HEK293 (cell line): ENCODE measurements around the gene NRIP2.

Source experiments
- CTCF ChIP-seq: fragments of 450-650 bp; formaldehyde crosslinking; IDR thresholded peaks from 2 replicates; pipeline ENCODE4 v1.5.1; 2016; ENCODE audit warnings: missing biosample characterization, missing genetic modification characterization
- ZFP3 ChIP-seq: fragments of 450-650 bp; formaldehyde crosslinking; IDR thresholded peaks from 2 replicates; pipeline ENCODE4 v1.5.1; 2016; ENCODE audit warnings: low read depth, missing biosample characterization, missing genetic modification characterization
- ZFP37 ChIP-seq: fragments of 450-650 bp; formaldehyde crosslinking; IDR thresholded peaks from 2 replicates; pipeline ENCODE4 v1.5.1; 2016; ENCODE audit warnings: missing biosample characterization, missing genetic modification characterization
- ZNF202 ChIP-seq: fragments of 450-650 bp; formaldehyde crosslinking; IDR thresholded peaks from 2 replicates; pipeline ENCODE4 v1.5.1; 2016; ENCODE audit warnings: missing biosample characterization, missing genetic modification characterization, borderline replicate concordance
- ZNF350 ChIP-seq: fragments of 450-650 bp; formaldehyde crosslinking; IDR thresholded peaks from 2 replicates; pipeline ENCODE4 v1.5.0; 2017; ENCODE audit warnings: missing biosample characterization, mild to moderate bottlenecking, missing genetic modification characterization
- ZNF768 ChIP-seq: fragments of 450-650 bp; formaldehyde crosslinking; IDR thresholded peaks from 2 replicates; pipeline ENCODE4 v1.5.1; 2018; ENCODE audit warnings: missing biosample characterization, mild to moderate bottlenecking, missing genetic modification characterization
- TF ChIP-seq, protein P1 (sequence below): fragments of 450-650 bp; formaldehyde crosslinking; optimal IDR thresholded peaks from 2 replicates; pipeline ENCODE3; 2016; ENCODE audit warnings: missing biosample characterization, mild to moderate bottlenecking, missing genetic modification characterization
- TF ChIP-seq, protein P2 (sequence below): fragments of 450-650 bp; formaldehyde crosslinking; IDR thresholded peaks from 2 replicates; pipeline ENCODE4; 2016; ENCODE audit warnings: missing biosample characterization, missing genetic modification characterization
- TF ChIP-seq, protein P3 (sequence below): fragments of 450-650 bp; formaldehyde crosslinking; IDR thresholded peaks from 2 replicates; pipeline ENCODE4 v1.5.1; 2016; ENCODE audit warnings: missing biosample characterization, missing genetic modification characterization, low read depth

DNA sequence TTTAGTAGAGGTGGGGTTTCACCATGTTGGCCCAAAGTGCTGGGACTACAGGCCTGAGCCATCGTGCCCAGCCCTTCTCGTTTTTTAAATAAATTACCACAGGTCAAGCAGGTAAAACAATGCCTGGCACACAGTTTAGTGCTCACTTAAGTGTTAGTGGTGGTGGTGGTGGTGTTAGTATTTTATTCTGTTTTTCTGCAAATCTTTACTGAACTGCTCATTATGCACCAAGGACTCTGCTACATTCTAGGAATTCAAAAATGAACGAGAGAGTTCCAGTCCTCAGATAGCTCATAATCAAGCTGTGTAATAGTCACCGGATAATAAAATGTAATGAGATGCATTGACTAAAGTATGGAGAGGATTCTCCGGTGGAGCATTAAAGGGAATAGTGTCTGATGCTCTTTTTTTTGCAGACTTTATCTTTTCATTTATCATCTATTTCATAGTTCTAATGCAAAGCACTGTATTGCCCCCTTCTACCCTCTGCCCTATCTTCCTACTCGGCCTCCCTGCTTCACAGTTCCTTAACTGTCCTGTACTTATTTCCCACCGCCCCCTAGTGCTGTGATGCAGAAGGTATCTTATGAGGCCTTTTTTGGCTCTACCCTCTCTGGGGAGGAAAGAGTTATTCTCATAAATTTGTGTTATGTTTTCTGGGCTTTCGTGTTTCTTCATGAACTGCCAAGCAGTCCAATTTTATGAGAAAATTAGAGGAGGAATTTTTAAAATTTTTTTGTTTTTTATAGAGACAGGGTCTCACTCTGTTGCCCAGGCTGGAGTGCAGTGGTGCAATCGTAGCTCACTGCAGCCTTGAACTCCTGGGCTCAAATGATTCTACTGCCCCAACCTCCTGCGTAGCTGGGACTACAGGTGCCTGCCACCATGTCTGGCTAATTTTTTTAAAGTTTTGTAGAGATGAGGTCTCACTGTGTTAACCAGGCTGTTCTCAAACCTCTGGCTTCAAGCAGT is 21.3 kb downstream of the NRIP2 start:
- TF ChIP-seq, protein P1, sequence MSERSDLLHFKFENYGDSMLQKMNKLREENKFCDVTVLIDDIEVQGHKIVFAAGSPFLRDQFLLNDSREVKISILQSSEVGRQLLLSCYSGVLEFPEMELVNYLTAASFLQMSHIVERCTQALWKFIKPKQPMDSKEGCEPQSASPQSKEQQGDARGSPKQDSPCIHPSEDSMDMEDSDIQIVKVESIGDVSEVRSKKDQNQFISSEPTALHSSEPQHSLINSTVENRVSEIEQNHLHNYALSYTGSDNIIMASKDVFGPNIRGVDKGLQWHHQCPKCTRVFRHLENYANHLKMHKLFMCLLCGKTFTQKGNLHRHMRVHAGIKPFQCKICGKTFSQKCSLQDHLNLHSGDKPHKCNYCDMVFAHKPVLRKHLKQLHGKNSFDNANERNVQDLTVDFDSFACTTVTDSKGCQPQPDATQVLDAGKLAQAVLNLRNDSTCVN (tag by site-specific recombination), result no peak
- no peak for TF ChIP-seq ZFP37 (tag by site-specific recombination)
- TF ChIP-seq ZNF768, result no peak
- TF ChIP-seq, protein P2, sequence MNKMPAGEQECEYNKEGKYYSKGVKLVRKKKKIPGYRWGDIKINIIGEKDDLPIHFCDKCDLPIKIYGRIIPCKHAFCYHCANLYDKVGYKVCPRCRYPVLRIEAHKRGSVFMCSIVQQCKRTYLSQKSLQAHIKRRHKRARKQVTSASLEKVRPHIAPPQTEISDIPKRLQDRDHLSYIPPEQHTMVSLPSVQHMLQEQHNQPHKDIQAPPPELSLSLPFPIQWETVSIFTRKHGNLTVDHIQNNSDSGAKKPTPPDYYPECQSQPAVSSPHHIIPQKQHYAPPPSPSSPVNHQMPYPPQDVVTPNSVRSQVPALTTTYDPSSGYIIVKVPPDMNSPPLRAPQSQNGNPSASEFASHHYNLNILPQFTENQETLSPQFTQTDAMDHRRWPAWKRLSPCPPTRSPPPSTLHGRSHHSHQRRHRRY (tag by site-specific recombination), result no peak
- TF ChIP-seq ZFP3 (tag by site-specific recombination), result no peak
- TF ChIP-seq, protein P3, sequence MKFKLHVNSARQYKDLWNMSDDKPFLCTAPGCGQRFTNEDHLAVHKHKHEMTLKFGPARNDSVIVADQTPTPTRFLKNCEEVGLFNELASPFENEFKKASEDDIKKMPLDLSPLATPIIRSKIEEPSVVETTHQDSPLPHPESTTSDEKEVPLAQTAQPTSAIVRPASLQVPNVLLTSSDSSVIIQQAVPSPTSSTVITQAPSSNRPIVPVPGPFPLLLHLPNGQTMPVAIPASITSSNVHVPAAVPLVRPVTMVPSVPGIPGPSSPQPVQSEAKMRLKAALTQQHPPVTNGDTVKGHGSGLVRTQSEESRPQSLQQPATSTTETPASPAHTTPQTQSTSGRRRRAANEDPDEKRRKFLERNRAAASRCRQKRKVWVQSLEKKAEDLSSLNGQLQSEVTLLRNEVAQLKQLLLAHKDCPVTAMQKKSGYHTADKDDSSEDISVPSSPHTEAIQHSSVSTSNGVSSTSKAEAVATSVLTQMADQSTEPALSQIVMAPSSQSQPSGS, result no peak
- TF ChIP-seq CTCF (tag by site-specific recombination), result peak; percentile 67; the same call in 1 of the 2 replicates
- no peak for TF ChIP-seq ZNF202 (tag by site-specific recombination)
- no peak for TF ChIP-seq ZNF350
